Erythroblast (primary cell): ENCODE data around the gene ZMAT5.

Source experiments
- GATA1 ChIP-seq: IDR thresholded peaks from 2 replicates; pipeline ENCODE4 v1.6.1; 2011; ENCODE audit warnings: low read depth, mild to moderate bottlenecking, control low read depth, low read length, moderate library complexity
- POLR2A ChIP-seq: IDR thresholded peaks from 2 replicates; pipeline ENCODE4 v1.6.1; 2011; ENCODE audit warnings: mild to moderate bottlenecking, low read length

DNA sequence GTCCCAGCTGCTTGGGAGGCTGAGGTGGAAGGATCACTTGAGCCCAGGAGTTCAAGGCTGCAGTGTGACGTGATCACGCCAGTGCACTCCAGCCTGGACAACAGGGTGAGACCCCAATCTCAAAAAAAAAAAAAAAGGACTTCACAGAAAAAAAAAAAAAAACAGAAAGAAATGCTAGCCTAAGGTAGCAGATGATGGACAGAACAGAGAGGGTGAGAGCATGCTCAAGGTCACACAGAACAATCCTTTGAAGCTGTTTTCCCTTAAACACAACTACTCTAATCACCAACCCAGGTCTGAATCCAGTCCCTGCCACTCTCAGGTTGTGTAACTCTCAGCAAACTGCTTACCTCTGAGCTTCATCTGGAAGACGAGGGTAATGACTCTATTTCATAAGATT is 9.7 kb downstream of the ZMAT5 start:
- no peak for TF ChIP-seq POLR2A
- no peak for TF ChIP-seq GATA1
